HUES6 (cell line): ENCODE measurements around the gene PIK3CD.

ENCODE experiments used
- H3K27ac ChIP-seq: 2 replicates; pipeline ENCODE4 v1.7.0; 2013; ENCODE audit warnings: low read depth, mild to moderate bottlenecking, low read length, inconsistent platforms
- H3K27me3 ChIP-seq: 2 replicates; pipeline ENCODE4 v1.6.1; 2013; ENCODE audit warnings: low read length; ENCODE audit not compliant: control insufficient read depth, insufficient read depth
- H3K36me3 ChIP-seq: 2 replicates; pipeline ENCODE4 v1.6.1; 2013; ENCODE audit warnings: low read length; ENCODE audit not compliant: control insufficient read depth, insufficient read depth
- H3K4me1 ChIP-seq: 2 replicates; pipeline ENCODE4 v1.6.1; 2013; ENCODE audit warnings: low read length; ENCODE audit not compliant: control insufficient read depth, insufficient read depth
- H3K4me3 ChIP-seq: 2 replicates; pipeline ENCODE4 v1.5.1; 2013; ENCODE audit warnings: low read depth, low read length
- H3K9ac ChIP-seq: one replicate; pipeline ENCODE4 v1.6.1; 2013; ENCODE audit warnings: mild to moderate bottlenecking, low read length
- H3K9me3 ChIP-seq: 2 replicates; pipeline ENCODE4 v1.6.1; 2013; ENCODE audit warnings: low read depth, low read length; ENCODE audit not compliant: control insufficient read depth, insufficient read depth

Gene PIK3CD

GRCh38 chr1:9609998-9610397 lies 41.5 kb upstream of the PIK3CD start:
- H3K36me3 ChIP-seq, result peaks cover 81% of the 10 kb centered on the region
- no peaks in the 10 kb centered on the region for H3K27me3 ChIP-seq
- H3K9ac ChIP-seq, result no peak overlapping the region
- no peaks in the 10 kb centered on the region for H3K9me3 ChIP-seq
- no peak overlapping the region for H3K27ac ChIP-seq
- H3K4me1 ChIP-seq, result no peaks in the 10 kb centered on the region
- H3K4me3 ChIP-seq, result no peak overlapping the region

DNA sequence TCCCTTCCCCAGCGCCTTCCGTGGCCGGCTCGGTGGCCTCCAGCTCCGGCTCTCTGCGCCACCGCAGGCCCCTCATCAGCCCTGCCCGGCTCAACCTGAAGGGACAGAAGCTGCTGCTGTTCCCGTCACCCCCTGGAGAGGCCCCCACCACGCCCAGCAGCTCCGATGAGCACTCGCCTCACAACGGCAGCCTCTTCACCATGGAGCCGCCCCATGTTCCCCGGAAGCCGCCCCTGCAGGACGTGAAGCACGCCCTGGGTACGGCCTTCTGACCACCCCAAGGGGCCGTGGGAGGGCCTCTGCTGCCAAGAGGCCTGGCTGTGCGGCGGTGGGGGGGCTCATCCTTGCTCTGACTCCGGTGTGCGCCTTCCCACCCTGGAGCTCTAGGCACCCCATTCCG lies 41.0 kb upstream of the PIK3CD start:
- Histone ChIP-seq H3K9me3 (no peaks in the 10 kb centered on the region), H3K36me3 (peaks cover 76% of the 10 kb centered on the region), H3K9ac (no peak overlapping the region), H3K4me1 (no peaks in the 10 kb centered on the region), H3K27ac (no peak overlapping the region), H3K4me3 (no peak overlapping the region), H3K27me3 (no peaks in the 10 kb centered on the region)

DNA sequence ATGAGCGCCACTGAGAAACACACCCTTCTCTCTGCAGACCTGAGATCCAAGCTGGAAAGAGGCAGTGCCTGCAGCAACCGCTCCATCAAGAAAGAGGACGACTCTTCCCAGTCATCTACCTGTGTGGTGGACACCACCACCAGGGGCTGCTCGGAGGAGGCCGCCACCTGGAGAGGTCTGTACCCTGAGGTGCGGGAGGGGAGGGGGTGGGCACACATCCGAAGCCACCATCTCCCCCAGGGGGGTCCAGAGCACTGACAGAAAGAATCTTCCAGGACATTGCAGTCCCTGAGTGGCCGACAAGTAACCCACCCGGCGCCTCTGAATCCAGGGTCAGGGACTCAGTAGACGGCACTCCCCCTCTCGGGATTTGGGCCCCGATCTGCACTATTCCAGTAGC lies 39.8 kb upstream of the PIK3CD start:
- no peaks in the 10 kb centered on the region for H3K4me1 ChIP-seq
- no peaks in the 10 kb centered on the region for H3K9me3 ChIP-seq
- H3K9ac ChIP-seq, result no peak overlapping the region
- H3K27ac ChIP-seq, result no peak overlapping the region
- peaks cover 65% of the 10 kb centered on the region for H3K36me3 ChIP-seq
- H3K27me3 ChIP-seq, result no peaks in the 10 kb centered on the region
- no peak overlapping the region for H3K4me3 ChIP-seq

- no peaks in the 10 kb centered on the region for H3K4me1 ChIP-seq
- H3K27ac ChIP-seq, result no peak overlapping the region
- H3K9ac ChIP-seq, result no peak overlapping the region
- no peaks in the 10 kb centered on the region for H3K27me3 ChIP-seq
- H3K4me3 ChIP-seq, result no peak overlapping the region
- H3K9me3 ChIP-seq, result no peaks in the 10 kb centered on the region
- H3K36me3 ChIP-seq, result peaks cover 64% of the 10 kb centered on the region
These were observed 39.2 kb upstream of the PIK3CD start for GRCh38 chr1:9612162-9612845.

- H3K4me3 ChIP-seq, result no peak overlapping the region
- H3K9me3 ChIP-seq, result no peaks in the 10 kb centered on the region
- no peaks in the 10 kb centered on the region for H3K27me3 ChIP-seq
- H3K36me3 ChIP-seq, result peaks cover 57% of the 10 kb centered on the region
- no peak overlapping the region for H3K9ac ChIP-seq
- no peak overlapping the region for H3K27ac ChIP-seq
- no peaks in the 10 kb centered on the region for H3K4me1 ChIP-seq
These were observed 38.5 kb upstream of the PIK3CD start for GRCh38 chr1:9612871-9613624.

- H3K27me3 ChIP-seq, result no peaks in the 10 kb centered on the region
These were observed 37.8 kb upstream of the PIK3CD start for GRCh38 chr1:9613625-9614299.

DNA sequence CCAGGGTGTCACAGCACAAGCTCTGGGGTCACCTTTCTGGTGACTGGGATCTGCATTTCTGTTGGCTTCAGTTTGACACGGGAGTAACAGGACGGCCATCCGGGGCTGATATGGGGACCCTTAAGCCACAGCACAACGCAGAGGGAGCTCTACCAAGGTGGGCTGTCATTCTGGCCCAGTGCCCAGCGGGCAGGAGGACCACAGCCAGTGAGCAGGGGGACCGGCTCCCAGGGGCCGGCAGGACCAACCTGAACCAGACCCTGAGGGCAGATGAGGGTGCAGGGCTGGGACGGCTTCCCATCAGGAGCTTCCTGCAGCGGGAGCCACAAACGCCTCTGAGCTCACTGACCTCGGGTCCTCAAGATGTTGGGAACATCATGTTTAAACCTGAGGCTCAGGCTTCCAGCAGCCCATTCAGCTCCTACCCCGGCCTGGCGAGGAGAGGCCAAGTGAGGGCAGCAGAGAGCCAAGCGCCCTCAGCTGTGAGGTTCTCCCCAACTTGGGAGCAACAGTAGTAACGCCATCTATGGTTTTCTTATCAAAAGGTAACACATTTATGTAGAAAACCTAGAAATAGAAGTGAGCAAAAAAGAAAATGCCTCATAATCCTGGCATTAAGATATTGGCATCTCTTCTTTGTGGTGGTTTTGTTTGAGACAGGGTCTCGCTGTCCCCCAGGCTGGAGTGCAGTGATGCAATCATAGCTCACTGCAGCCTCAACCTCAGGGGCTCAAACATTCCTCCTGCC lies 36.0 kb upstream of the PIK3CD start:
- H3K4me1 ChIP-seq, result no peaks in the 10 kb centered on the region
- H3K4me3 ChIP-seq, result no peak overlapping the region
- no peak overlapping the region for H3K9ac ChIP-seq
- peaks cover 33% of the 10 kb centered on the region for H3K36me3 ChIP-seq
- H3K27me3 ChIP-seq, result no peaks in the 10 kb centered on the region
- H3K9me3 ChIP-seq, result no peaks in the 10 kb centered on the region
- no peak overlapping the region for H3K27ac ChIP-seq

More at GRCh38 chr1:9613625-9614299, 37.8 kb upstream of the PIK3CD start:
- Histone ChIP-seq H3K4me3 (no peak overlapping the region), H3K4me1 (no peaks in the 10 kb centered on the region), H3K27ac (no peak overlapping the region), H3K9me3 (no peaks in the 10 kb centered on the region), H3K9ac (no peak overlapping the region), H3K36me3 (peaks cover 50% of the 10 kb centered on the region)

- H3K9ac ChIP-seq, result no peak overlapping the region
- no peak overlapping the region for H3K27ac ChIP-seq
- no peaks in the 10 kb centered on the region for H3K9me3 ChIP-seq
- H3K36me3 ChIP-seq, result no peaks in the 10 kb centered on the region
- H3K27me3 ChIP-seq, result no peaks in the 10 kb centered on the region
- no peaks in the 10 kb centered on the region for H3K4me1 ChIP-seq
- H3K4me3 ChIP-seq, result no peak overlapping the region
These were observed 32.4 kb upstream of the PIK3CD start for GRCh38 chr1:9618909-9619679.

GRCh38 chr1:9621032-9621431 lies 30.5 kb upstream of the PIK3CD start:
- Histone ChIP-seq H3K4me3 (no peak overlapping the region), H3K27ac (no peak overlapping the region), H3K27me3 (peaks cover 3% of the 10 kb centered on the region; the same call in 1 of the 2 replicates), H3K4me1 (no peaks in the 10 kb centered on the region), H3K9ac (no peak overlapping the region), H3K9me3 (no peaks in the 10 kb centered on the region), H3K36me3 (no peaks in the 10 kb centered on the region)

DNA sequence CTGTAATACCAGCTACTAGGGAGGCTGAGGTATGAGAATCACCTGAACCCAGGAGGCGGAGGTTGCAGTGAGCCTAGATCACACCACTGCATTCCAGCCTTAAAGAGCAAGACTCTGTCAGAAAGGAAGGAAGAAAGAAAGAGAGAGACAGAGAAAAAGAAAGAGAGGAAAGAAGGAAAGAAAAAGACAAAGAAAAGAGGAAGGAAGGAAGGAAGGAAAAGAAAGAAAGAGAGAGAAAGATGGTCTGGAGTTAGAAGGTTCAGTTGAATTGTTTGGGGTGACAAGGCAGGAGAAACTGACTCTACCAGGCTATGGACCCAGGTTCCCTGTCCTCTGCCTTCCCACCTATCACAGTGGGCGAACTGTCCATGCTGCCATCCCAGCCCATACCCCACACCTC lies 27.4 kb upstream of the PIK3CD start:
- Histone ChIP-seq H3K36me3 (no peaks in the 10 kb centered on the region), H3K27ac (no peak overlapping the region), H3K4me1 (peaks cover 7% of the 10 kb centered on the region), H3K27me3 (peaks cover 14% of the 10 kb centered on the region), H3K9ac (no peak overlapping the region), H3K4me3 (no peak overlapping the region), H3K9me3 (no peaks in the 10 kb centered on the region)
